H1 (cell line): ENCODE measurements around the gene NT5DC1. TPM values are rescaled to one million over a fixed set of nuclear protein-coding genes. Genes with fewer than 3 reads are reported as not detected.
A peak's percentile ranks its signal among the peaks of the same experiment; 100 is the strongest.

Experiments
- CTCF ChIA-PET: fragments of 300-600 bp; sonication (Branson Sonifier 250); formaldehyde crosslinking; loops from one replicate; lab custom pipeline; 2021; ENCODE audit not compliant: partially characterized antibody; lab: Charles Lee
- POLR2A ChIA-PET: fragments of 300-600 bp; sonication (Branson Sonifier 250); formaldehyde crosslinking; loops from one replicate; lab custom pipeline; 2021; ENCODE audit warnings: inconsistent platforms; ENCODE audit not compliant: partially characterized antibody; lab: Charles Lee
- DNase-seq, 2 experiments: peaks; one replicate each; pipeline versions ENCODE4 v3.0.0 to v3.0.0-alpha.2; 2010 to 2022; ENCODE audit warnings: low spot score in 2 of 2, low read depth in 1 of 2, mixed read lengths in 1 of 2
- FAIRE-seq: peaks from 2 replicates; lab custom pipeline; 2011; peaks lifted over from hg19 to GRCh38; lab: Jason Lieb, UNC
- H2AFZ ChIP-seq: 2 replicates; pipeline ENCODE4 v1.8.1; 2012; ENCODE audit warnings: low read length, inconsistent platforms
- H2AK5ac ChIP-seq: 2 replicates; pipeline ENCODE4 v1.6.1; 2013; ENCODE audit warnings: low read depth, low read length
- H2BK120ac ChIP-seq: replicated peaks from 2 replicates; pipeline ENCODE3; 2013; ENCODE audit warnings: low read depth, low read length, inconsistent platforms
- H2BK12ac ChIP-seq: 2 replicates; pipeline ENCODE4 v1.6.1; 2013; ENCODE audit warnings: low read depth, low read length
- H2BK15ac ChIP-seq: 2 replicates; pipeline ENCODE4 v1.6.1; 2013; ENCODE audit warnings: low read length
- H2BK20ac ChIP-seq: 2 replicates; pipeline ENCODE4 v1.6.1; 2013; ENCODE audit warnings: low read length
- H2BK5ac ChIP-seq: 2 replicates; pipeline ENCODE4 v1.6.1; 2013; ENCODE audit warnings: low read depth, low read length
- H3K14ac ChIP-seq: 2 replicates; pipeline ENCODE4 v1.6.1; 2013; ENCODE audit warnings: inconsistent platforms; ENCODE audit not compliant: insufficient read length
- H3K18ac ChIP-seq: 2 replicates; pipeline ENCODE4 v1.6.1; 2013; ENCODE audit warnings: low read length; ENCODE audit errors: extremely low read depth
- H3K23ac ChIP-seq: 2 replicates; pipeline ENCODE4 v1.6.1; 2013; ENCODE audit warnings: inconsistent platforms; ENCODE audit not compliant: insufficient read length
- H3K23me2 ChIP-seq: 2 replicates; pipeline ENCODE4 v1.6.1; 2013; ENCODE audit warnings: low read depth, low read length
- H3K27ac ChIP-seq: 2 replicates; pipeline ENCODE4 v1.6.1; 2011; ENCODE audit warnings: low read depth, low read length, inconsistent platforms
- H3K27me3 ChIP-seq, 4 experiments: replicated peaks in 1 of 4; 1 replicate in 1 of 4; 2 replicates in 3 of 4; pipeline versions ENCODE4 v1.6.1 to v1.8.1; 2011 to 2013; ENCODE audit warnings: low read length in 3 of 4, mild to moderate bottlenecking in 3 of 4, inconsistent platforms in 2 of 4, mixed read lengths in 2 of 4, moderate library complexity in 1 of 4; ENCODE audit not compliant: control insufficient read depth in 3 of 4, insufficient read depth in 3 of 4; ENCODE audit errors: extremely low read depth in 1 of 4
- H3K36me3 ChIP-seq, 4 experiments: 2 replicates each; pipeline versions ENCODE4 v1.6.1 to v1.8.1; 2011 to 2013; ENCODE audit warnings: mild to moderate bottlenecking in 4 of 4, low read length in 3 of 4, moderate library complexity in 2 of 4, control low read depth in 1 of 4, inconsistent platforms in 1 of 4; ENCODE audit not compliant: insufficient read depth in 4 of 4, control insufficient read depth in 2 of 4
- H3K4ac ChIP-seq: replicated peaks from 2 replicates; pipeline ENCODE3; 2013; ENCODE audit warnings: low read length, low read depth, mixed read lengths, inconsistent platforms; ENCODE audit not compliant: insufficient read length
- H3K4me1 ChIP-seq, 4 experiments: replicated peaks in 1 of 4; 1 replicate in 1 of 4; 2 replicates in 3 of 4; pipeline versions ENCODE4 v1.6.1 to v1.8.1; 2011 to 2013; ENCODE audit warnings: low read length in 3 of 4, inconsistent platforms in 2 of 4, mixed read lengths in 1 of 4; ENCODE audit not compliant: insufficient read depth in 4 of 4, control insufficient read depth in 3 of 4
- H3K4me2 ChIP-seq, 2 experiments: 2 replicates each; pipeline versions ENCODE4 v1.6.1 to v1.8.1; 2011 to 2013; ENCODE audit warnings: low read depth in 2 of 2, low read length in 2 of 2, control low read depth in 1 of 2, inconsistent platforms in 1 of 2, mild to moderate bottlenecking in 1 of 2; ENCODE audit not compliant: insufficient read depth in 1 of 2
- H3K4me3 ChIP-seq, 4 experiments: fragments of 200-600, 300-600 bp in 1 of 4; sonication (generic), shearing (Covaris generic), sonication (Bioruptor Twin) in 1 of 4; 2 replicates each; pipeline versions ENCODE4 v1.5.1 to v1.8.1; 2011 to 2016; ENCODE audit warnings: low read length in 4 of 4, low read depth in 3 of 4, control low read depth in 2 of 4, inconsistent platforms in 2 of 4, mild to moderate bottlenecking in 2 of 4, mixed read lengths in 1 of 4, moderate library complexity in 1 of 4; ENCODE audit not compliant: insufficient read depth in 2 of 4; ENCODE audit errors: extremely low read depth in 1 of 4
- H3K56ac ChIP-seq: replicated peaks from 2 replicates; pipeline ENCODE3; 2013; ENCODE audit warnings: low read depth, mild to moderate bottlenecking, mixed read lengths, low read length, inconsistent platforms; ENCODE audit not compliant: insufficient read length
- H3K79me1 ChIP-seq: 2 replicates; pipeline ENCODE4 v1.6.1; 2013; ENCODE audit warnings: low read depth, low read length, control low read depth
- H3K79me2 ChIP-seq, 2 experiments: 2 replicates each; pipeline versions ENCODE4 v1.6.1 to v1.8.1; 2012 to 2013; ENCODE audit warnings: low read length in 2 of 2, mild to moderate bottlenecking in 2 of 2, inconsistent platforms in 1 of 2; ENCODE audit not compliant: insufficient read depth in 2 of 2, control insufficient read depth in 1 of 2
- H3K9ac ChIP-seq, 4 experiments: replicated peaks in 1 of 4; 1 replicate in 1 of 4; 2 replicates in 3 of 4; pipeline versions ENCODE4 v1.6.1 to v1.8.1; 2011 to 2013; ENCODE audit warnings: low read depth in 3 of 4, low read length in 3 of 4, control low read depth in 2 of 4, mild to moderate bottlenecking in 2 of 4, moderate library complexity in 2 of 4, inconsistent platforms in 1 of 4; ENCODE audit errors: extremely low read depth in 1 of 4
- H3K9me3 ChIP-seq, 2 experiments: 2 replicates each; pipeline versions ENCODE4 v1.6.1 to v1.8.1; 2012 to 2013; ENCODE audit warnings: mild to moderate bottlenecking in 2 of 2, moderate library complexity in 2 of 2, control low read depth in 1 of 2, inconsistent platforms in 1 of 2, low read depth in 1 of 2, low read length in 1 of 2, mixed read lengths in 1 of 2; ENCODE audit not compliant: insufficient read depth in 2 of 2
- H4K20me1 ChIP-seq, 2 experiments: replicated peaks in 1 of 2; 2 replicates each; pipeline versions ENCODE3 to v1.8.1; 2011 to 2013; ENCODE audit warnings: inconsistent platforms in 2 of 2, low read length in 2 of 2, mild to moderate bottlenecking in 1 of 2; ENCODE audit not compliant: insufficient read depth in 2 of 2, control insufficient read depth in 1 of 2
- H4K5ac ChIP-seq: 2 replicates; pipeline ENCODE4 v1.6.1; 2013; ENCODE audit warnings: low read length, low read depth, mixed read lengths, inconsistent platforms; ENCODE audit not compliant: insufficient read length
- H4K8ac ChIP-seq: 2 replicates; pipeline ENCODE4 v1.8.0; 2013; ENCODE audit warnings: mild to moderate bottlenecking, moderate library complexity, low read length, inconsistent platforms; ENCODE audit not compliant: insufficient read depth; ENCODE audit errors: extremely low read depth
- H4K91ac ChIP-seq: replicated peaks from 2 replicates; pipeline ENCODE3; 2013; ENCODE audit warnings: low read length, mixed read lengths, inconsistent platforms; ENCODE audit not compliant: insufficient read length
- BRCA1 ChIP-seq: IDR thresholded peaks from 2 replicates; pipeline ENCODE4 v1.6.1; 2012; ENCODE audit warnings: low read depth, low read length, improper control_type of control experiment
- CBX5 ChIP-seq: fragments of 300-800, 300-1000 bp; sonication (generic); IDR thresholded peaks from 2 replicates; pipeline ENCODE4 v1.7.1; 2016; ENCODE audit warnings: antibody characterized with exemption, low read length, low read depth
- CHD2 ChIP-seq: IDR thresholded peaks from 2 replicates; pipeline ENCODE4 v1.6.1; 2012; ENCODE audit warnings: low read length, improper control_type of control experiment
- CREB1 ChIP-seq: IDR thresholded peaks from 2 replicates; pipeline ENCODE4 v1.6.1; 2012; ENCODE audit warnings: inconsistent platforms
- EGR1 ChIP-seq: IDR thresholded peaks from 2 replicates; pipeline ENCODE4 v1.6.1; 2011; ENCODE audit warnings: low read depth, low read length, borderline replicate concordance
- EP300 ChIP-seq, 2 experiments: IDR thresholded peaks; 1 replicate in 1 of 2; 2 replicates in 1 of 2; pipeline ENCODE4 v1.6.1; 2011 to 2012; ENCODE audit warnings: low read depth in 2 of 2, low read length in 2 of 2, mild to moderate bottlenecking in 2 of 2, borderline replicate concordance in 1 of 2, inconsistent platforms in 1 of 2, moderate library complexity in 1 of 2
- JUN ChIP-seq: IDR thresholded peaks from 2 replicates; pipeline ENCODE4 v1.6.1; 2011; ENCODE audit warnings: low read depth, mild to moderate bottlenecking, improper control_type of control experiment, low read length
- NANOG ChIP-seq: IDR thresholded peaks from 2 replicates; pipeline ENCODE4 v1.6.1; 2011; ENCODE audit warnings: low read length, low read depth, mild to moderate bottlenecking, inconsistent platforms; ENCODE audit not compliant: insufficient read depth, poor library complexity, severe bottlenecking
- NRF1 ChIP-seq: IDR thresholded peaks from 2 replicates; pipeline ENCODE4 v1.6.1; 2011; ENCODE audit warnings: mild to moderate bottlenecking, low read depth, low read length, improper control_type of control experiment
- TAF7 ChIP-seq: optimal IDR thresholded peaks from 2 replicates; pipeline ENCODE3; 2011; ENCODE audit warnings: low read depth, mild to moderate bottlenecking, inconsistent platforms, low read length, moderate library complexity, borderline replicate concordance
- TEAD4 ChIP-seq: IDR thresholded peaks from 2 replicates; pipeline ENCODE4 v1.6.1; 2012; ENCODE audit warnings: low read depth, low read length, inconsistent platforms, mixed read lengths
- WGBS, 2 experiments: shearing (Covaris generic) in 1 of 2; methylation state at CpG; one replicate each; pipeline versions ENCODE4 v1.1.6 to v1.1.7; 2013 to 2015; ENCODE audit warnings: low lambda C conversion rate in 2 of 2, mixed read lengths in 2 of 2, inconsistent platforms in 1 of 2, low coverage in 1 of 2, missing lambda C conversion rate in 1 of 2; ENCODE audit not compliant: insufficient replicate concordance in 2 of 2, insufficient coverage in 1 of 2, insufficient read length in 1 of 2; ENCODE audit errors: extremely low coverage in 1 of 2, missing lambda C conversion rate in 1 of 2; 5-methylcytosine and 5-hydroxymethylcytosine counted together
- polyA plus RNA-seq, 7 experiments: library from polyadenylated mRNA; depleted of rRNA in 3 of 7; stranded (reverse) in 5 of 7; unstranded in 2 of 7; fragments of >200 nt in 5 of 7; fragments of 200-250 nt in 2 of 7; gene quantifications; 1 replicate in 5 of 7; 2 replicates in 1 of 7; 4 replicates in 1 of 7; pipeline versions ENCODE4 v1.2.1 to v1.2.3, GENCODE V29; 2011 to 2013; ENCODE audit warnings: missing spikeins in 2 of 7, mixed read lengths in 2 of 7
- total RNA-seq: library from RNA; stranded (reverse); fragmentation: NEBNext Ultra II Directional; extraction: Animal tissue kit (Norgen Biotek cat#: 25700); gene quantifications from 2 replicates; pipeline ENCODE4 v1.2.1, GENCODE V29; 2021

The NT5DC1 gene
- total and polyA plus RNA-seq, 2 of the 8 experiments (the other 6 are each of a cell fraction or from before 2014, with no cell fraction given) = 25.3 to 72.7 TPM

DNA sequence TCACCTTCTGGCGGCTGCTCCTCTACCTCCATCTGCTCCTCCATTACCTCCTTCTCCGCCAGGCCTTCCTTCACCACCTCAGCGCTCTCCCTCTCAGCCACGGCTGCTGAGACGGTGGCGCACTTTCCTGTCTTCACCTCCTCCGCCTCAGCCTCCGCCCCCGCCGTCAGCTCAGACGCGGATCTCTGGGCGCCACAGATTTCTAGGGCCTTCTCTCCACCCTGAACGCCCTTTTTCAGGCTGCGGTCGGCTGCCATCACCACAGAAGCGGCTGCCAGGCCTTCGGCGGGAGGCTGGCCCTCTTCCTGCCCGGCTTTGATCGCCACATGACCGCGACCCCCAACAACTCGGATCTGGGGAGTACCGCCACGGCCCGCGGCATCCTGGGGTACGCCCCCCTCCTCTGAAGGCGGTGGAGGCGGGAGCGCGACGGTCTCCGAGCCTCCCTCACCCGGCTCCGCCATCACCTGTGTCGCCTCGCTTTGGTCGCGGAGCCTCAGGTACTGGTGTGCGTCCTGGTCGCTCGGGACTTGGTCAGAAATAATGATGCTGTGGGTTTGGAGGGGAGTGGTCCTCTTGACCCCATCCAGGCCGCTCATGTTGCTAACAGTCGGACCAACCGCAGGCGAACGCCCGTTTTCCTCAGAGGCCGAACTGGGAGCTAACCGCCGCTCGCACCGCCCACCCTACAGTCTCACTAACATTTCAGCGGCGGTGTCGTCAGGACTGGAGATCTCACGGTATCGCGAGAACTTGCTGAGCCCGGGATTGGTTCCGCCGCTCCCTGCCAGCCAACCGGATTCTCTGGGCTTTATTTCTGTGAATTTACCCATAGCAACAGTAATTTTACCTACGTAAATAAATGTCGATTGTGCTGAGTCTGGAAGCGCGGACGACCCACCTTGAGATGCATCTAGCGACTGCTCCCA is 178.8 kb downstream of the NT5DC1 start, which contains the start of gene TSPYL1:
TSPYL1 (minus strand) TSS at position 699 of the 929 bp plus-strand sequence; CDS start at position 599, 100 bp downstream.
- Histone ChIP-seq H2BK5ac (peak within 1 kb of the TSS; percentile 90), H4K5ac (peak within 1 kb of the TSS; percentile 93), H3K4me1 (peaks cover 3 to 14% (median 10%) of the 10 kb centered on the region in 4 experiments; a peak in 5 of 7 replicates), H3K23me2 (peaks cover 6% of the 10 kb centered on the region), H2BK120ac (no peak within 1 kb of the TSS), H4K91ac (peak within 1 kb of the TSS; percentile 83), H4K8ac (peak within 1 kb of the TSS; percentile 94), H4K20me1 (peaks cover 10 to 14% of the 10 kb centered on the region in 2 experiments), H3K27me3 (no peaks in the 10 kb centered on the region), H3K4me2 (peak within 1 kb of the TSS; percentile 82 to 98), H3K79me1 (peaks cover 6% of the 10 kb centered on the region), H3K27ac (peak within 1 kb of the TSS; percentile 96), H3K14ac (no peak within 1 kb of the TSS), H2BK20ac (no peak within 1 kb of the TSS), H3K18ac (peak within 1 kb of the TSS; percentile 91), H2BK15ac (no peak within 1 kb of the TSS), H2AK5ac (peak within 1 kb of the TSS; percentile 66; the same call in 1 of the 2 replicates), H2BK12ac (peak within 1 kb of the TSS; percentile 54), H3K56ac (peak within 1 kb of the TSS; percentile 79), H3K9me3 (no peaks in the 10 kb centered on the region), H3K36me3 (peaks cover 2 to 12% (median 4%) of the 10 kb centered on the region in 4 experiments; a peak in 3 of 8 replicates), H3K23ac (no peak within 1 kb of the TSS), H3K4me3 (peak within 1 kb of the TSS; percentile 89 to 100 (median 92)), H3K4ac (peak within 1 kb of the TSS; percentile 41), H3K79me2 (peaks cover 10 to 46% of the 10 kb centered on the region in 2 experiments), H3K9ac (peak within 1 kb of the TSS; percentile 85 to 100 (median 98)), H2AFZ (peak within 1 kb of the TSS; percentile 69)
- WGBS, 2 experiments = 1% methylated on average over 44 of the region's 71 CpGs; no CpG with 5 or more reads in 1 of the 2 experiments
- DNase-seq (peak; percentile 84 to 95), FAIRE-seq (peak; percentile 63)
- ChIA-PET CTCF (interaction anchor here (0.6 to 5.3 kb wide), 10 partner anchors 9 to 343 kb away, joined by 3 to 32 read pairs (median 4); no protein-coding TSS in a partner anchor), POLR2A (interaction anchor here (0.6 to 4.5 kb wide), 33 partner anchors 9 to 607 kb away, joined by 3 to 37 read pairs (median 3); partner anchors contain the start of genes DSE, RSPH4A and TSPYL4)
- TF ChIP-seq CREB1 (peak; percentile 75), BRCA1 (peak; percentile 87), EP300 (IDR thresholded peaks at IDR 0.05; ENCODE audit: borderline replicate concordance in 1 of 2, low read depth in 2 of 2, low read length in 2 of 2) (no peak), EGR1 (peak; percentile 54; the same call in 1 of the 2 replicates), TEAD4 (0 out of 2 replicates have a peak, but pooled peaks have one; percentile 1), JUN (no peak), CHD2 (peak; percentile 97), CBX5 (no peak), NRF1 (no peak), NANOG (peak; percentile 40), TAF7 (peak; percentile 60)
